Endothelial cell of hepatic sinusoid (primary cell): ENCODE results near the gene B9D2.

Experiments used
- in situ Hi-C: cut with HindIII; loops from 2 replicates; pipeline ENCODE4 v1.10.0; 2017; ENCODE audit warnings: low sequenced_read_pairs

B9D2 gene

DNA sequence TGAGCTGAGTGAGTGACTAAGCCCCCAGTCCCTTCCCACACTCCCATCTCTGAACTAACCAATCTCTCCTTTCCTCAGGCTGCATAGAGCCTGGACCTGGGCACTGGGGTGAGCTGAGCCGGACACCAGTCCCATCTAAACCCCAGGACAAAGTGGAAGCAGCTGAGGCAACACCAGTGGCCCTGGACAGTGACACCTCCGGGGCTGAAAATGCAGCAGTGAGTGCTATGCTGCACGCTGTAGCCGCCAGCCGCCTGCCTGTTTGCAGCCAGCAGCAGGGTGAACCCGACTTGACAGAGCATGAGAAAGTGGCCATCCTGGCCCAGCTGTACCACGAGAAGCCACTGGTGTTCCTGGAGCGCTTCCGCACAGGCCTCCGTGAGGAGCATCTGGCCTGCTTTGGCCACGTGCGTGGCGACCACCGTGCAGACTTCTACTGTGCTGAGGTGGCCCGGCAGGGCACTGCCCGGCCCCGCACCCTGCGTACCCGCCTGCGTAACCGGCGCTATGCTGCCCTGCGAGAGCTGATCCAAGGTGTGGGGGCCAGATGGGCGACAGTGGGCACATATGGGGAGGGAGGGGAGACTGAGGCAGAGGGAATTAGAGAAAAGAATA, 47.5 kb downstream of the B9D2 start:
- in situ Hi-C loops: no loop called here

DNA sequence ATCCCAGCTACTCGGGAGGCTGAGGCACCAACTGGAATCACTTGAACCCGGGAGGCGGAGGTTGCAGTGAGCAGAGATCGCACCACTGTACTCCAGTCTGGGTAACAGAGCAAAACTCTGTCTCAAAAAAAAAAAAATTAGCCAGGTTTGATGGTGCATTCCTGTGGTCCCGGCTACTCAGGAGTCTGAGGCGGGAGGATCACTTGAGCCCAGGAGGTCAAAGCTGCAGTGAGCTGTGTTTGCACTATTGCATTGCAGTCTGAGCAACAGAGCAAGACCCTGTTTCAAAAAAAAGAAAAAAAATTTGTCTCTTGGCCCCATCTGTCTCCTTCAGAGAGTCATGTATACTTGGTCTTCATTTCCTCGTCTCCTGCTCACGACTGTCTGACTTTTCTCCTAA, 52.3 kb downstream of the B9D2 start:
- in situ Hi-C loops: no loop called here

DNA sequence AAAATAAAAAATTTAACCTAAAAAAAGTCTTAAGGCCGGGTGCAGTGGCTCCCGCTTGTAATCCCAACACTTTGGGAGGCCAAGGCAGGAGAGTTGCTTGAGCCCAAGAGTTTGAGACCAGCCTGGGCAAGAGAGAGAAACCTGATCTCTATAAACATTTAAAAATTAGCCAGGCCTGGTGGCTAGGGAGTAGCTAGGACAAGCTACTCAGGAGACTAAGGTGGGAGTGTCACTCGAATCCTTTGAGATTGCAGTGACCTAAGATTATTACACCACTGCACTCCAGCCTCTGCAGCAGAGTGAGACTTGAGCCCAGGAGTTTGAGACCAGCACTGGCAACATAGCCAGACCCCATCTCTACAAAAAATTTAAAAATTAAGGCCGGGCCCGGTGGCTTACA, 52.9 kb downstream of the B9D2 start:
- in situ Hi-C loops: no loop called here

DNA sequence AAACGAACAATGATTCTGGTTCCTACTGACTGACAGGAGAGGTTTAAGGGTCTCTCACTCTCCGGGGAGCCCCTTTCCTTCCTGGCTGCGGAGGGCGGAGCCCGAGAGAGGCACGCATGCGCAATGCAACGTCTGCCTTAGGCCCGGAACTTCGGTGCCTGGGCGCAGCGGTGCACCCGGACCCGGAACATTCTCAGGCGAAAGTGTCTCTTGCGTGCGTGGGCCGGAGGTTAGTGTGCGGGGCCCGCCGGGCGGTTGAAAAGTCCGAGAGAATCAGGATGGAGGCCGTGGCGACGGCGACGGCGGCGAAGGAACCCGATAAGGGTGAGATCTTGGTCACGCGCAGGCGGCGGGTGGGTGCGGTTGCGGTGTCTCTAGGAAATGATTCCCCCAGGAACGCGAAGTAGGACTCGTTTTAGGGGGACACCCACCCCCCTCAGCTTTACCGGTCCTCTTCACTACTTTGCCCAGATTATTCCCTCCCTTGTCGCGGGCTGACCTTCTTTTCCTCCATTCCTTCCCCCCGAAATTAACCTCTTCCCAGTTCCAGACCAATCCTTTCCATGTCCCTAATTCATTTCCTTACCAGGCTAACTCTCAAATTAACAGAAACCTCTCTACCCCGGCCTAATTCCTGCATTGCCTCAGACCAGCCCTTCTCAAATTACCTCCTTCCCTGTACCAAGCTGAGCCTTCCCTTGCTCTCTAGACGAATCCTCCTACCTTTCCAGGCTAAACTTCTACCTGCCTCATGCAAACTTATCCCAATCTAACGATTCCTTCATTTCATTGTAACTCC, 53.7 kb downstream of the B9D2 start, which contains the start of gene CCDC97:
Gene CCDC97 (plus strand): TSS at position 140 of the 799 bp plus-strand sequence. CDS start 139 bp downstream, at position 279.
- in situ Hi-C loops: no loop called here

DNA sequence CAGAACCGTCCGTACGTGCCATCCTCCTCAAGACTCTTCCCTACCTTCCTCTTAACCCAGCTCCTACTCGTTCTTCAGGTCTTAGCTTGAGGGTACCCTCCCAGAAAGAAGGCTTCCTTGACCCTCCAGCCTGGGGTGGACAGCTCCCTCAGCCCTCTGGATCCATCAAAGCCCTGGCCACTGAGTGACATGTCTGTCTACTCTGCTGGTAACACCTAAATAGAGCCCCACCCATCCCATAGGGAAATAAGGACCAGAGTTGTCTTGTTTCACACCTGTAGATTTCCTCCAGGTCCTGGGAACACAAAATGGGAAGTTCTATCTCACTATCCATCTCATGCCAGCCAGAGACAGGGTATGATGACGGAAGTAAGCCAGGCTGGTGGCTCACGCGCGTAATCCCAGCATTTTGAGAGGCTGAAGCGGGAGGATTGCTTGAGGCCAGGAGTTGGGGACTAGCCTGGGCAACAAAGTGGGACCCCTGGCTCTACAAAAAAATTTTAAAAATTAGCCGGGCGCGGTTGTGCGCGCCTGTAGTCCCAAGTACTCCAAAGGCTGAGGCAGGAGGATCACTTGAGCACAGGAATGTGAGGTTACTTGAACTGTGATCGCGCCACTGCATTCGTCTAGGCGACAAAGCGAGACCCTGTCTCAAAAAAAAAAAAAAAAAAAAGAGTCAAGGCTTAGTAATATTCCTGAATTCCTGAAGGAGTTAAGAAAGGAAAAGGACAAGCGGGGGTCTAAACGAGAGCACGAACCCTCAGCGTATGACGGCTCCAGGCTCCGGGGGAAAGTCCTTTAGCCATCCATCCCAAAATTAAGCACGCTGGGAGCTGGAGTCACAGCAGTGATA, 54.5 kb downstream of the B9D2 start:
- in situ Hi-C loops: loop anchor here (5.0 kb wide), 2 partner anchors 37 to 48 kb away; no protein-coding TSS in a partner anchor

GRCh38 chr19:41308450-41309179, 55.3 kb downstream of the B9D2 start:
- in situ Hi-C loops: loop anchor here (5.0 kb wide), 2 partner anchors 36 to 49 kb away; no protein-coding TSS in a partner anchor

DNA sequence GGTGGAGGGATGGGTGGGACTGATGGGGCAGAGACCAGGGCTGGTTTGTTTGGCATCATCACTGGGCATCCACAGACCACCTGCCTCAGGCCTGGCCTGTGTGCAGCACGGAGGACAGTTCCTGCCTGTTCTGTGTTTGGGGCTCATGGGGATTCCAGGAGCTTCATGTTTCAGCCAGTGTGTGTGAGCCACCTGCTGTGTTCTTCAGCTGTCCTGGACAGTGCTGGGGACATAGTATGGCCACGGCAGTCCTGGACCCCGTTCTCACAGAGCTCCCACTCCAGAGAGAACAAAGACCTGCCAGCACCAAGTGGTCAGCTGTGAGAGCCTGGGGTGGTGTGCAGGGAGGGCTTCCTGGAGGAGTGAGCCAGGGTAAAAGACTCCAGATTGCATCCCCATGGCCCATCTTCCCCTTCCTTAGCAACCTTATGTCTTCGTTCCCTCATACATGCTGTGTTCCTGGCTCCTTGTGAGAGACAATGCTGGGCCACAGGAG, 55.9 kb downstream of the B9D2 start:
- in situ Hi-C loops: loop anchor here (5.0 kb wide), 2 partner anchors 36 to 49 kb away; no protein-coding TSS in a partner anchor

GRCh38 chr19:41307090-41307875, 56.7 kb downstream of the B9D2 start:
- in situ Hi-C loops: loop anchor here (5.0 kb wide), 2 partner anchors 35 to 50 kb away; no protein-coding TSS in a partner anchor

- in situ Hi-C loops: loop anchor here (5.0 kb wide), 2 partner anchors 34 to 51 kb away; no protein-coding TSS in a partner anchor
Measured at GRCh38 chr19:41305927-41306793, 57.8 kb downstream of the B9D2 start.

DNA sequence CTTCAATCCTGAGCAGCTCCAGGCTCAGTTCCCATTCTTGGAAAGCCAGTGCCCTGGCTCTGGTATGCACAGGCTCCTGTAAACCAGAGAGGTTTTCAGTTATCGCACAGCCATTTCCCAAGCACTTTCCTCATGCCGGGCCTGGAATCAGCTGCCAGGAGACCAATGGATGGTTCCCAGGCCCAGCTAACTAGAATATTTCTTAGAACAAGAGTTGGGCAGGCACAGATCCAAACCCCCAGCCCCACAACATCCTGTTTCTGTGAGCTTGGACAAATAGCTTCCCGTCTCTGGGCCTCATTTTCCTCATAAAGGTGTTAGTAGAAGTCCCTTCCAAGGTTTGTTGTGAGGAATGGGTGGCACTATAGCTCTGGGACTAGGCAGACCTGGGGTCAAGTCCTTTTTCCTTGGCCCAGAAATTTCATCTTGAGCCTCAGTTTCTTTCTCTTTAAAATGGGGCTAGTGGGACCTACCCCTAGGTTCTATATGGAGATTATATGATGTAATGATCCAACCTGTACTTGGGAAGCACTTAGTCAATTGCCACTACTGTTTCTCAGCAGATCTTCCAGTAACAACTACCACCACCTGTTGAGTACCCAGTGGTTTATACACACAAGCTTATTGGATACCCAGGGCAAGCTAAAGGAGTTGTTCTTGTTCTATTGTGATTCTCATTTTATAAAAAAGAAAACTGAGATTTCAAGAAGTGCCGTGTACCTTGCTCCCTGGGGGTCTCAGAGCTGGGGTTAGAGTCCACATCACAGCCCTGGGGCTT, 59.1 kb downstream of the B9D2 start:
- in situ Hi-C loops: loop anchor here (5.0 kb wide), 2 partner anchors 33 to 52 kb away; no protein-coding TSS in a partner anchor
